ENCODE results near the gene ANXA11. TPM values are rescaled to one million over a fixed set of nuclear protein-coding genes. Genes with fewer than 3 reads are reported as not detected.

ANXA11 gene
- total RNA-seq, 1 experiment from 2014 or later: 198 TPM

GRCh38 chr10:80182986-80183385, 22.4 kb downstream of the ANXA11 start:
- no peak for DNase-seq
- H3K36me3 ChIP-seq: peaks cover 53% of the 10 kb centered on the region
- H3K9me3 ChIP-seq: no peaks in the 10 kb centered on the region
- H3K27me3 ChIP-seq: no peaks in the 10 kb centered on the region
- no peak overlapping the region for H3K4me3 ChIP-seq

- H3K4me3 ChIP-seq: no peak overlapping the region
- peaks cover 50% of the 10 kb centered on the region for H3K36me3 ChIP-seq
- H3K9me3 ChIP-seq: no peaks in the 10 kb centered on the region
- DNase-seq: no peak
- H3K27me3 ChIP-seq: no peaks in the 10 kb centered on the region
Observed at GRCh38 chr10:80177781-80178636, 27.3 kb downstream of the ANXA11 start.

DNA sequence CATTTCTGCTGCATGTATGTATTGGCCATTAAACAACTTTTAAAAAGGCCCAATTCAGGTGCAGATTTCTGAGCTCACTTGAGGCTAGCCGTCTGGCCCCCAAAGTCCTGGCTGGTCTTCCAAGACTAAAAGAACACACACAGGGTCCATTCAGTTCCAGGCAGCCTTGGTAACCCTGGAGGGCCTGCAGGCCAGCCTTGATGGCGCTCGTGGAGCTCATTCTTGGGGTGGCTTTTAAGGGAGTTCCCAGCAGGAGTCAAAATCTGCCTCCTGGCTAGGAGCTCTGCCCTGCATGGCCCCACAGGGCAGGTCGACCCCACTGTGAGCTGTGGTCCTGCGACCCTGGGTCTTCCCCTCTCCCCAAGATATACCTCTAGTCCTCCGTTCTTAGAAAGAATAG, 28.8 kb downstream of the ANXA11 start:
- H3K9me3 ChIP-seq: no peaks in the 10 kb centered on the region
- H3K4me3 ChIP-seq: no peak overlapping the region
- no peaks in the 10 kb centered on the region for H3K27me3 ChIP-seq
- no peak for DNase-seq
- peaks cover 53% of the 10 kb centered on the region for H3K36me3 ChIP-seq

DNA sequence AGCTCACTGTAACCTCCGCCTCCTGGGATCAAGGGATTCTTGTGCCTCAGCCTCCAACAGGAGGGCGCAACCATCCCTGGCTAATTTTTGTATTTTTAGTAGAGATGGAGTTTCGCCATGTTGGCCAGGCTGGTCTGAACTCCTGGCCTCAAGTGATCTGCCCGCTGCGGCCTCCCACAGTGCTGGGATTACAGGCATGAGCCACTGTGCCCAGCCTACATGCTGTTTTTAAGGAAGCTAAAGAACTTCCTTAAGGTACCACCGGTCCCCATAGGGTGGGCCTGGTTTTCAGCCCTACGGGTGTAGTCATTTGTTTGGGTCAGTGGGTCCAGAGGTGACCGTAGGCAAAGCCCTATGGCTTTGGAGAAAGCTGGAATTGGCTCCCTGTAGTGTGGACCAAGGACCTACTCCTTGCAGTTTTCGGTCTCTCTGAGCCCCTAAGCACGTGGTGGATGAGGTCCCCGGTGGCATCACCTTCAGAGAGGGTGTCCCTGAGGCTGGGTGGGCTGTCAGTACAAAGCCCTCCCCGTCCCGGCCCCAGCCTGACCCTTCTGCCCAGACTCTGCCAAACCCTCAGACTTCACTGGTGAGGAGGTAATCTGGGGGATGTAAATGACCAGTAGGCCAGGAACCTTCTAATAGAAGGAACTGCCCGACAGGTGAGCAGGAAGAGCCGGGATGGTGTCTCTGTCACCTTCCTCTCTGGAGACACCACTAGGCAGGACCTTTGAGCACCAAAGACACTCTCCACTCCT, 30.5 kb downstream of the ANXA11 start:
- peaks cover 53% of the 10 kb centered on the region for H3K36me3 ChIP-seq
- H3K27me3 ChIP-seq: no peaks in the 10 kb centered on the region
- no peak overlapping the region for H3K4me3 ChIP-seq
- no peak for DNase-seq
- H3K9me3 ChIP-seq: no peaks in the 10 kb centered on the region

GRCh38 chr10:80173466-80173865, 31.9 kb downstream of the ANXA11 start:
- H3K9me3 ChIP-seq: no peaks in the 10 kb centered on the region
- no peak overlapping the region for H3K4me3 ChIP-seq
- no peaks in the 10 kb centered on the region for H3K27me3 ChIP-seq
- H3K36me3 ChIP-seq: peaks cover 47% of the 10 kb centered on the region
- no peak for DNase-seq

DNA sequence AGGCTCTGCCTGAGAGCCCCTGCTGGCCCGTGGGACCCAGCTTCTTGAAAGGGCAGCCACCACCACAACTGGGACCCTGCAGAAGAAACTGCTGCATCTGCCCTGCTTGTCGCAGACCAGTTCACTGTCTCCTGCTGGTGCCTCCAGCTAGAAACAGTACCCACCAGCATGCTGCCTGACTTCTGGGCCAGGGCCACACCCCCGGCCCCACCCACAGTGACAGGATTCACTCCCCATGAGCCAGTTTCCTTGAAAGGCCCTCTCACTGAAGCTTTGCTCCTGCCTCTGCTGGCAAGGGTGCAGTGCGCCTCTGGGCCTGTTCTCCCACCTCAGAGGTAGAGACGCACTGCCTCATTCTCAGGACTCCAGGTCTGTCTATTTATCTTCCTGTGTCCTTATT, 32.4 kb downstream of the ANXA11 start:
- no peak for DNase-seq
- Histone ChIP-seq H3K27me3 (no peaks in the 10 kb centered on the region), H3K36me3 (peaks cover 50% of the 10 kb centered on the region), H3K9me3 (no peaks in the 10 kb centered on the region), H3K4me3 (no peak overlapping the region)

DNA sequence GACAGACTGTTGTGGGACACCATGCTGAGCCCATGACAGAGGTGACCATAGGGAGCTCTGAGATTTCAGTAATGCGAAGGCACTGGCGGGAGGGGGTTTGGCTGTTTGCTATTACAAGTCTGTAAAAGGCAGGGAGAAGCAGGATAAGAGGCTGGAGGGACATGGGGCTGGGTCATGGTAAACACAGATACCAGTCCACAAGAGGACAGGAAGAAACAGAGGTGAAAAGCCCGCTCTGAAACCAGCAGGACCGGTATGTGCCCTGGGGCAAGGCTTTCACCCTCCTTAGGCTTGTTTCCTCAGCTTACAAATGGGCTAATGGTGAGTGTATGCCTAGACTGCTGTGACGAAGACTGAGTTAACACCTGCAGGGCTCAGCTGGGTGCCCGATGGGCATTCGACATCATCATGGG, 34.1 kb downstream of the ANXA11 start:
- H3K9me3 ChIP-seq: no peaks in the 10 kb centered on the region
- H3K4me3 ChIP-seq: no peak overlapping the region
- no peaks in the 10 kb centered on the region for H3K27me3 ChIP-seq
- H3K36me3 ChIP-seq: peaks cover 63% of the 10 kb centered on the region
- DNase-seq: no peak

- Histone ChIP-seq H3K9me3 (no peaks in the 10 kb centered on the region), H3K36me3 (peaks cover 63% of the 10 kb centered on the region), H3K4me3 (no peak overlapping the region), H3K27me3 (no peaks in the 10 kb centered on the region)
- no peak for DNase-seq
Observed at GRCh38 chr10:80170641-80171040, 34.7 kb downstream of the ANXA11 start.

DNA sequence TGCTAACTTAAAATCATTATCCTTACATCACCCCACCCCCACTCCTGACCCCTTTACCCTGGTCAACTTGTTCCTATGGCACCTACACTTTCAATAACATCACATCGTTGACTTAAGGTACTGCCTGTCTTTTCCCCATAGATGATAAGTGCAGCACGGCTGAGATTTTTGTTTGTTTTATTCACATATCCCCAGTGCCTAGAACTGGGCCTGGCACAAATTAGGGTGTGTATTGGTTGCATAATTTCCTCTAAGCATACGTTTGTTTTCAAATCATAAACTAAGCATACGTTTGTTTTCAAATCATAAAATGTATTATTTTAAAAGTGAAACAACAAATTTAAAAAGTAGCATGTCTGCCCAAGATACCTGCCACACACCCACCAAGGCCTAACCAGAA, 35.3 kb downstream of the ANXA11 start:
- no peaks in the 10 kb centered on the region for H3K9me3 ChIP-seq
- no peak overlapping the region for H3K4me3 ChIP-seq
- H3K36me3 ChIP-seq: peaks cover 66% of the 10 kb centered on the region
- DNase-seq: no peak
- no peaks in the 10 kb centered on the region for H3K27me3 ChIP-seq

GRCh38 chr10:80168679-80169380, 36.5 kb downstream of the ANXA11 start:
- Histone ChIP-seq H3K36me3 (peaks cover 75% of the 10 kb centered on the region), H3K27me3 (no peaks in the 10 kb centered on the region), H3K4me3 (no peak overlapping the region), H3K9me3 (no peaks in the 10 kb centered on the region)
- DNase-seq: no peak

GRCh38 chr10:80168162-80168511, 37.2 kb downstream of the ANXA11 start:
- Histone ChIP-seq H3K9me3 (no peaks in the 10 kb centered on the region), H3K4me3 (no peak overlapping the region), H3K27me3 (no peaks in the 10 kb centered on the region), H3K36me3 (peaks cover 73% of the 10 kb centered on the region)
- no peak for DNase-seq

- Histone ChIP-seq H3K27me3 (no peaks in the 10 kb centered on the region), H3K9me3 (no peaks in the 10 kb centered on the region), H3K36me3 (peaks cover 74% of the 10 kb centered on the region), H3K4me3 (no peak overlapping the region)
- no peak for DNase-seq
Observed at GRCh38 chr10:80167471-80168161, 37.7 kb downstream of the ANXA11 start.

DNA sequence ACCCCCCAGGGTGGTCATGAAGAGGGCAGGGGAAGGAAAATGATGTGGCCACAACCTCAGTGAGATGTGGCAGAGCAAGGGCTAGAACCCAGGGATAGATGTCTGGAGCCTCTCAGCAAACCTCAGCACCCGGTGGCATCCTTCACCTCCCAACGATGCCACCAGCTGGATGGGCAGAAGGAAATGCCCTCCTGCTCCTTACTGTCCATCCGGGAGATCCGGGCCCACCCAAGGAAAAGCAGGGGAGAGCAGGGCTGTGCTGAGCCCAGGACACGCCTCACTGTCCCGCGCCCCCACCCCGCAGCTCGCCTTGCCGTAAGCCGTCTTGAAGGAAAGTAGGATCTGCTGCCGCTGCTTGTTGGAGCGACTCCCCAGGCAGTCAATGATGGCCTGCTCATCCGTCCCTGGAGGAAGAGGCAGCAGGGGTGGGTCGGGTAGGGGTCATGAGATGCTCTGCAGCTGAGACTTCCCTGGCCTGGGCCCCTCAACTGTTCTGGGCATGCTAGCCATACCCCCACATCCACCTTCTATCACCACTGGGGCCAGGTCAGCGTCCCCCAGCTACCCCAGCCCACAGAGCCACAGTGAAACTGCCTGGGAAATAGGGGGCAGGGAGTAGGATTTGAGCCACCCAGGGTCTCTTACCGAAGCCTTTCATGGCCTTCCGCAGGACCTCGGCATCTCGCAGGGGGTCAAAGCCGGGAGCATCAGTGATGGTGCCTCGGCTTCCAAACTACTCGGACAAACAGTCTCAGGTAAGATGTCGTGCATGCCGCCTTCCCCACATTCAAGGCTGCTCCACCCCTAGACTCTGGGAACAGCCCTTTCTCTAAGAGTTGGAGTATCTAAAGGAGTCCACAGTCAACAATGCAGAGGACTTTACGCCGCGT, 38.5 kb downstream of the ANXA11 start:
- no peaks in the 10 kb centered on the region for H3K27me3 ChIP-seq
- no peaks in the 10 kb centered on the region for H3K9me3 ChIP-seq
- peaks cover 74% of the 10 kb centered on the region for H3K36me3 ChIP-seq
- no peak overlapping the region for H3K4me3 ChIP-seq
- DNase-seq: no peak

DNA sequence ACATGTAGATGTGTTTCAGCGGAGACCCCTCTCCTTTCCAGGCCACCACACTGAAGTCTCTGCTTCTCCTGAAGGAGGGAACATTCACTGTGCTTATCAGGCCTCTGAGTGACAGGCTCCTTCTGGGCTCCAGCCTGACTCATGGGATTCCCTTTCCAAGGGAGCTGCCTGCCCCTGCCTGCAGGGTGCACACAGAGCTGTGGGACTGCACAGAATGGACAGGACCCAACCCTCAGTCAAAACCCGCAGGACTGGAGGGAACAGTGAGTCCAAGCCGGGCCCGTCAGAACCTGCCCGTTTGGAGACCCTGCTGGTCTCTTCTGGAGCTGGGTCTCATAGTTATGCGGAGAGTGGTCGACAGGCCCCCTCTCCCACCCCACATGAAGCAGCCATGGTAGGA, 40.2 kb downstream of the ANXA11 start:
- no peak overlapping the region for H3K4me3 ChIP-seq
- DNase-seq: peak; percentile 62
- no peaks in the 10 kb centered on the region for H3K27me3 ChIP-seq
- no peaks in the 10 kb centered on the region for H3K9me3 ChIP-seq
- H3K36me3 ChIP-seq: peaks cover 81% of the 10 kb centered on the region

- no peaks in the 10 kb centered on the region for H3K9me3 ChIP-seq
- H3K36me3 ChIP-seq: peaks cover 83% of the 10 kb centered on the region
- no peak overlapping the region for H3K4me3 ChIP-seq
- no peak for DNase-seq
- no peaks in the 10 kb centered on the region for H3K27me3 ChIP-seq
Observed at GRCh38 chr10:80164596-80164995, 40.7 kb downstream of the ANXA11 start.

GRCh38 chr10:80163741-80164341, 41.5 kb downstream of the ANXA11 start:
- Histone ChIP-seq H3K9me3 (no peaks in the 10 kb centered on the region), H3K36me3 (peaks cover 90% of the 10 kb centered on the region)

More at GRCh38 chr10:80163741-80164341, 41.5 kb downstream of the ANXA11 start:
- no peak overlapping the region for H3K4me3 ChIP-seq
- H3K27me3 ChIP-seq: no peaks in the 10 kb centered on the region
- peak; percentile 94 for DNase-seq

Data from MG63 (cell line).